HepG2 (cell line): ENCODE results near the gene SYCE3. TPM values are rescaled to one million over a fixed set of nuclear protein-coding genes. Genes with fewer than 3 reads are reported as not detected.
A peak's percentile ranks its signal among the peaks of the same experiment; 100 is the strongest.

ENCODE experiments used
- AHR ChIP-seq: IDR thresholded peaks from 2 replicates; pipeline ENCODE4 v1.6.1; 2018; ENCODE audit warnings: missing genetic modification reagents, missing compliant biosample characterization
- CBFB ChIP-seq: sonication (generic); formaldehyde crosslinking; IDR thresholded peaks from 2 replicates; pipeline ENCODE4 v1.4.0; 2020; ENCODE audit warnings: missing genetic modification reagents
- HNF4A ChIP-seq: sonication (generic); formaldehyde crosslinking; IDR thresholded peaks from 2 replicates; pipeline ENCODE4 v1.4.0; 2020; ENCODE audit warnings: missing genetic modification reagents
- JUNB ChIP-seq: sonication (generic); formaldehyde crosslinking; IDR thresholded peaks from 2 replicates; pipeline ENCODE4 v1.8.0; 2022; ENCODE audit warnings: missing genetic modification reagents, mild to moderate bottlenecking, borderline replicate concordance
- MED13 ChIP-seq: sonication (generic); formaldehyde crosslinking; IDR thresholded peaks from 2 replicates; pipeline ENCODE4 v1.5.0; 2020; ENCODE audit warnings: missing genetic modification reagents
- MTF2 ChIP-seq: sonication (generic); formaldehyde crosslinking; IDR thresholded peaks from 2 replicates; pipeline ENCODE4 v1.5.0; 2020; ENCODE audit warnings: missing genetic modification reagents, borderline replicate concordance
- MXD4 ChIP-seq: IDR thresholded peaks from 2 replicates; pipeline ENCODE4 v1.6.1; 2016; ENCODE audit warnings: mild to moderate bottlenecking, missing biosample characterization, missing genetic modification reagents
- NPAS2 ChIP-seq: sonication (generic); formaldehyde crosslinking; IDR thresholded peaks from 2 replicates; pipeline ENCODE4 v1.8.0; 2022; ENCODE audit warnings: mild to moderate bottlenecking, missing genetic modification reagents, borderline replicate concordance
- PRDM10 ChIP-seq: sonication (generic); formaldehyde crosslinking; IDR thresholded peaks from 2 replicates; pipeline ENCODE4 v1.4.0; 2020; ENCODE audit warnings: low read depth, missing genetic modification reagents
- RARA ChIP-seq: IDR thresholded peaks from 2 replicates; pipeline ENCODE4 v1.6.1; 2016; ENCODE audit warnings: missing genetic modification reagents, missing compliant biosample characterization
- SCMH1 ChIP-seq: sonication (generic); formaldehyde crosslinking; IDR thresholded peaks from 2 replicates; pipeline ENCODE4 v1.9.0; 2021; ENCODE audit warnings: missing genetic modification reagents, mild to moderate bottlenecking, borderline replicate concordance
- SOX5 ChIP-seq: IDR thresholded peaks from 2 replicates; pipeline ENCODE4 v1.6.1; 2016; ENCODE audit warnings: borderline replicate concordance
- TFAP4 ChIP-seq: sonication (generic); IDR thresholded peaks from 2 replicates; pipeline ENCODE4 v1.6.1; 2016; ENCODE audit warnings: low read depth, borderline replicate concordance
- ZFP1 ChIP-seq: IDR thresholded peaks from 2 replicates; pipeline ENCODE4 v1.6.1; 2016
- ZNF281 ChIP-seq: sonication (generic); formaldehyde crosslinking; IDR thresholded peaks from 2 replicates; pipeline ENCODE4 v1.4.0; 2020; ENCODE audit warnings: missing genetic modification reagents, borderline replicate concordance
- ZNF383 ChIP-seq: sonication (generic); formaldehyde crosslinking; IDR thresholded peaks from 2 replicates; pipeline ENCODE4 v1.4.0; 2020; ENCODE audit warnings: missing genetic modification reagents, mild to moderate bottlenecking, borderline replicate concordance
- ZNF598 ChIP-seq: sonication (generic); formaldehyde crosslinking; IDR thresholded peaks from 2 replicates; pipeline ENCODE4 v1.5.1; 2020; ENCODE audit warnings: mild to moderate bottlenecking, missing genetic modification reagents, borderline replicate concordance
- ZNF639 ChIP-seq: conservative IDR thresholded peaks from 2 replicates; pipeline ENCODE4 v1.6.1; 2018; ENCODE audit warnings: missing genetic modification reagents
- ZNF780A ChIP-seq: sonication (generic); formaldehyde crosslinking; IDR thresholded peaks from 2 replicates; pipeline ENCODE4 v1.8.0; 2022; ENCODE audit warnings: mild to moderate bottlenecking, missing genetic modification reagents, moderate library complexity
- ZNF782 ChIP-seq: sonication (generic); formaldehyde crosslinking; IDR thresholded peaks from 2 replicates; pipeline ENCODE4 v1.4.0; 2020; ENCODE audit warnings: missing genetic modification reagents, mild to moderate bottlenecking, borderline replicate concordance
- ZNF790 ChIP-seq: sonication (generic); formaldehyde crosslinking; IDR thresholded peaks from 2 replicates; pipeline ENCODE4 v1.8.0; 2022; ENCODE audit warnings: missing genetic modification reagents, mild to moderate bottlenecking, borderline replicate concordance
- ZNF891 ChIP-seq: sonication (generic); formaldehyde crosslinking; IDR thresholded peaks from 2 replicates; pipeline ENCODE4 v1.5.0; 2020; ENCODE audit warnings: mild to moderate bottlenecking, missing genetic modification reagents
- polyA plus RNA-seq, 8 experiments: library from polyadenylated mRNA; depleted of rRNA in 3 of 8; stranded (reverse) in 7 of 8; unstranded in 1 of 8; fragments of >200 nt; fragmentation: Illumina TruSeq in 4 of 8; extraction: Trizol in 4 of 8; gene quantifications; 2 replicates each; pipeline versions ENCODE4 v1.2.1 to v1.2.3, GENCODE V29; 2011 to 2016; ENCODE audit warnings: low read depth in 4 of 8, missing spikeins in 1 of 8, mixed read lengths in 1 of 8; ENCODE audit not compliant: insufficient read depth in 1 of 8
- total RNA-seq, 5 experiments: library from RNA; depleted of rRNA; stranded (reverse); fragments of >200 nt; fragmentation: Illumina TruSeq; extraction: Trizol; gene quantifications; 2 replicates each; pipeline ENCODE4 v1.2.3, GENCODE V29; 2016; ENCODE audit warnings: low read depth in 1 of 5

The SYCE3 gene
- total and polyA plus RNA-seq, 2 of the 13 experiments (the other 11 are each of a cell fraction or from before 2014, with no cell fraction given), result not detected

GRCh38 chr22:50530580-50530876 is 32.2 kb downstream of the SYCE3 start (continued):
- TF ChIP-seq MED13 (no peak), ZNF598 (CRISPR knock-in tag) (no peak), ZNF639 (CRISPR knock-in tag) (no peak; the same call in 1 of the 2 replicates), ZNF891 (no peak), ZNF782 (CRISPR knock-in tag) (no peak; the same call in 1 of the 2 replicates), ZFP1 (CRISPR knock-in tag) (no peak), PRDM10 (no peak), ZNF790 (CRISPR knock-in tag) (no peak), RARA (0 out of 2 replicates have a peak, but pooled peaks have one; percentile 2), NPAS2 (CRISPR knock-in tag) (no peak), ZNF383 (no peak), ZNF281 (CRISPR knock-in tag) (no peak), JUNB (no peak), HNF4A (CRISPR knock-in tag) (peak; percentile 75), MXD4 (CRISPR knock-in tag) (no peak), ZNF780A (CRISPR knock-in tag) (no peak; the same call in 1 of the 2 replicates), MTF2 (no peak), SOX5 (no peak), TFAP4 (0 out of 2 replicates have a peak, but pooled peaks have one; percentile 64), SCMH1 (CRISPR knock-in tag) (no peak), CBFB (CRISPR knock-in tag) (no peak), AHR (CRISPR knock-in tag) (no peak)
